Activated naive CD4-positive, alpha-beta T cell treated with anti-CD3 and anti-CD28 coated beads, Interleukin-2, amount 10 ng/mL, durations not matched to agents 7 days and 5 days (primary cell): Measurements from ENCODE around the gene WDR81.
"Not testable (repeated sequence)": the region's sequence is repeated elsewhere in the genome, so short reads cannot be mapped to it uniquely, and the experiment has no call there.

Source experiments
- CTCF ChIA-PET: fragments of 350-600 bp; sonication (Branson Sonifier 250); formaldehyde crosslinking; loops from one replicate; lab custom pipeline; 2021; ENCODE audit warnings: antibody characterized with exemption; lab: Charles Lee
- DNase-seq: peaks from one replicate; pipeline ENCODE4 v3.0.0-alpha.2; 2020
- H3K27ac Mint-ChIP-seq: one replicate; pipeline ENCODE4 v1.8.0; 2021; ENCODE audit warnings: mild to moderate bottlenecking, moderate library complexity, mixed read lengths
- H3K27me3 Mint-ChIP-seq: one replicate; pipeline ENCODE4 v1.8.0; 2021; ENCODE audit warnings: mild to moderate bottlenecking, mixed read lengths
- H3K36me3 Mint-ChIP-seq: one replicate; pipeline ENCODE4 v1.8.0; 2021; ENCODE audit warnings: mixed read lengths
- H3K4me1 Mint-ChIP-seq: one replicate; pipeline ENCODE4 v1.8.0; 2021; ENCODE audit warnings: mixed read lengths
- H3K4me3 Mint-ChIP-seq: one replicate; pipeline ENCODE4 v1.8.0; 2021; ENCODE audit warnings: mild to moderate bottlenecking, moderate library complexity, mixed read lengths
- H3K9me3 Mint-ChIP-seq: one replicate; pipeline ENCODE4 v1.8.0; 2021; ENCODE audit warnings: mixed read lengths

Gene WDR81

DNA sequence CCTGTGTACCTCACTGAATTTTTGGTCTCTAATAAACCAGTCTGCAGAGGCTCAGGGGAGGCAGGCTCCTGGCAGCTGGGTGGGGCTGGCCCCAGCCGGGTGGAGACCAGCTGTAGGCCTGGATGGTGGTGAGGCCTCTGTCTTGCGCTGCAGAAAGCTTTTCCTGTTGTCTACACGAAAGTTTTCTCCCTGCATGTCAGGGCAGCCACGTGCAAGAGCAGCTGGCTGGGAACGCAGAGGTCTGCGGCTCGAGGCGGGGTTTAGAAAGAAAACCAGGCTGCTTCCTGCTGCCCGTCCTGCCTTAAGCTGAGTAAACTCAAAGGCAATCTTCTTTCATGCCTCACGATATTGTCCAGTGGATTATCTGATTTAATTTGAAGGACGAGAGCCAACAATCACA, 39.8 kb downstream of the WDR81 start:
- CTCF ChIA-PET: interaction anchor here (0.9 to 1.3 kb wide), 2 partner anchors 10 to 43 kb away, joined by 3 to 7 read pairs; no protein-coding TSS in a partner anchor
- Mint-ChIP-seq H3K27ac (peak overlapping the region; percentile 95), H3K36me3 (peaks cover 3% of the 10 kb centered on the region)

DNA sequence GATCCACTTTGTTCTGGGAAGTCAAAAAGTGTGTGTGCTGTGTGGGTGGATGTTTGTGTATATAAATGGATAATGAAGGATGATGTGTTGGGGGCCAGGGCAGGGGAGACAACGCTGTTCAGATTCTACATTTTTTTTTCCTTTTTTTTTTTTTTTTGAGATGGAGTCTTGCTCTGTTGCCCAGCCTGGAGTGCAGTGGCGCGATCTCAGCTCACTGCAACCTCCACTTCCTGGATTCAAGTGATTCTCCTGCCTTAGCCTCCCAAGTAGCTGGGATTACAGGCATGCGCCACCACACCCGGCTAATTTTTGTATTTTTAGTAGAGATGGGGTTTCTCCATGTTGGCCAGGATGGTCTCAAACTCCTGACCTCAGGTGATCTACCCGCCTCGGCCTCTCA, 40.2 kb downstream of the WDR81 start:
- not testable (repeated sequence) for DNase-seq, H3K9me3 Mint-ChIP-seq, H3K36me3 Mint-ChIP-seq
- CTCF ChIA-PET: interaction anchor here (1.3 kb wide), 1 partner anchor 43 kb away, joined by 7 read pairs; no protein-coding TSS in a partner anchor
- H3K27me3 Mint-ChIP-seq: peaks cover 16% of the 10 kb centered on the region
- peak overlapping the region; percentile 95 for H3K27ac Mint-ChIP-seq
- H3K4me3 Mint-ChIP-seq: peak overlapping the region; percentile 51
- peaks cover 45% of the 10 kb centered on the region for H3K4me1 Mint-ChIP-seq

More for the DNA sequence above, 39.8 kb downstream of the WDR81 start:
- Mint-ChIP-seq H3K4me3 (peak overlapping the region; percentile 51), H3K9me3 (peaks cover 2% of the 10 kb centered on the region), H3K4me1 (peaks cover 41% of the 10 kb centered on the region), H3K27me3 (peaks cover 14% of the 10 kb centered on the region)
- DNase-seq: peak; percentile 85

DNA sequence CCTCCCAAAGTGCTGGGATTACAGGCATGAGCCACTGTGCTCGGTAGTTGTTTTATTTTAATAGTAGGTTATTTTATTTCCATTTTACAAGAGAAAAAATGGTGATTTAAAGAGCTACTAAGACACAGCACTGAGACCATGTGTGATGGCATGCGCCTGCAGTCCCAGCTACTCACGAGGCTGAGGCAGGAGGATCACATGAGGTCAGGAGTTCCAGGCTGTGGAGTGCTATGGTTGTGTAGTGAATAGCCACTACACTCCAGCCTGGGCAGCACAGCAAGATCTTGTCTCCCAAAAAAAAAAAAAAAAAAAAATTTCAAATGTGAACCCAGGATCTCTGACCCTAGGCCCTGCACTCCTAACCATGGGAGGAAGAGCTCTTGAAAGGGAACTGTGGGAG, 41.1 kb downstream of the WDR81 start:
- Mint-ChIP-seq H3K9me3 (peaks cover 2% of the 10 kb centered on the region), H3K4me3 (no peak overlapping the region), H3K27ac (peak overlapping the region; percentile 28), H3K27me3 (peaks cover 20% of the 10 kb centered on the region), H3K36me3 (peaks cover 3% of the 10 kb centered on the region), H3K4me1 (peaks cover 50% of the 10 kb centered on the region)
- DNase-seq: no peak
- CTCF ChIA-PET: interaction anchor here (0.7 kb wide), 1 partner anchor 49 kb away, joined by 5 read pairs; no protein-coding TSS in a partner anchor

DNA sequence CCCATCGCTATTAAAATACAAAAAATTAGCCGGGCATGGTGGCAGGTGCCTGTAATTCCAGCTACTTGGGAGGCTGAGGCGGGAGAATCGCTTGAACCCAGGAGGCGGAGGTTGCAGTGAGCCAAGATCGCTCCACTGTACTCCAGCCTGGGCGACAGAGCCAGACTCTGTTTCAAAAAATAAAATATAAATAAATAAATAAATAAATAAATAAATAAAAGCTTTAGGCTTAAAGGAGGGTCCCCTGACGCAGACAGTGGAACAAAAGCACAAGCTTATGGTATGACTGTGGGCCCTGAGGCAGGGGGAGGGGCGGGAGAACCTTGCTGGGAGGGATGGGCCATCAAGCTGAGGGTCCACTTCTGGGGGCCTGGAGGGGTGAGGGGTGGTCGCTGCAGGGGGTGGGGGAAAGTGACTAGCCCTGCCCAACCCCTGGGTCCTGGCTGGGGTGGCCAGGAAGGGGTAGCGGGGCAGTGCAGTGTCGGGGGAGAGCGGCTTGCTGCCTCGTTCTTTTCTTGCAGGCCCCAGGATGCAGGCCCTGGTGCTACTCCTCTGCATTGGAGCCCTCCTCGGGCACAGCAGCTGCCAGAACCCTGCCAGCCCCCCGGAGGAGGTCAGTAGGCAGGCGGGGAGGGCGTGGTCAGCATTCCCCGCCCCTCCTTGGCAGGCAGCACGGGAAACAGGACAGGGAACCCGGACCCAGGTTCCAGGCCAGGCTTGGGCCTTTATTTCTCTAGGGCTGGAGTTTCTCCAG, 42.1 kb downstream of the WDR81 start:
- Mint-ChIP-seq H3K4me3 (no peak overlapping the region), H3K27ac (no peak overlapping the region), H3K4me1 (peaks cover 52% of the 10 kb centered on the region), H3K27me3 (peaks cover 28% of the 10 kb centered on the region), H3K9me3 (peaks cover 2% of the 10 kb centered on the region), H3K36me3 (peaks cover 3% of the 10 kb centered on the region)
- no peak for DNase-seq
- CTCF ChIA-PET: no interaction called here

DNA sequence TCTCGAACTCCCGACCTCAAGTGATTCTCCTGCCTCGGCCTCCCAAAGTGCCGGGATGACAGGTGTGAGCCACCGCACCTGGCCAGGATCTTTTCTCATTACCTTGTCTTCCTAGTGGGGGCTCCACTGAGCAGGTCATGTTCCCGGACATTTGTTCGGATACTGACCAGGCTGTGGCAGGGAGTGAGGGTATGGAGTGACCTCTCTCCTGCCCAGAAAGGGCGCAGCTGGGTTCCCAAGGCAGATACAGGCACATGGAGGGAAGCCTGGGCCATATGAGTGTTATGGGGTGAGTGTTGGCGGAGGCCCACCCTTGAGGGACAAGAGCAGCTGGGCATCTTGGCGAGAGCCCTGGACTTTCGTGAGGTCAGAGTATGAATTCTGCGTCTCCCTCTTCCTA, 42.9 kb downstream of the WDR81 start:
- Mint-ChIP-seq H3K9me3 (peaks cover 2% of the 10 kb centered on the region), H3K36me3 (peaks cover 3% of the 10 kb centered on the region), H3K27ac (no peak overlapping the region), H3K4me1 (peaks cover 45% of the 10 kb centered on the region), H3K4me3 (no peak overlapping the region), H3K27me3 (peaks cover 28% of the 10 kb centered on the region)
- DNase-seq: no peak
- CTCF ChIA-PET: no interaction called here

DNA sequence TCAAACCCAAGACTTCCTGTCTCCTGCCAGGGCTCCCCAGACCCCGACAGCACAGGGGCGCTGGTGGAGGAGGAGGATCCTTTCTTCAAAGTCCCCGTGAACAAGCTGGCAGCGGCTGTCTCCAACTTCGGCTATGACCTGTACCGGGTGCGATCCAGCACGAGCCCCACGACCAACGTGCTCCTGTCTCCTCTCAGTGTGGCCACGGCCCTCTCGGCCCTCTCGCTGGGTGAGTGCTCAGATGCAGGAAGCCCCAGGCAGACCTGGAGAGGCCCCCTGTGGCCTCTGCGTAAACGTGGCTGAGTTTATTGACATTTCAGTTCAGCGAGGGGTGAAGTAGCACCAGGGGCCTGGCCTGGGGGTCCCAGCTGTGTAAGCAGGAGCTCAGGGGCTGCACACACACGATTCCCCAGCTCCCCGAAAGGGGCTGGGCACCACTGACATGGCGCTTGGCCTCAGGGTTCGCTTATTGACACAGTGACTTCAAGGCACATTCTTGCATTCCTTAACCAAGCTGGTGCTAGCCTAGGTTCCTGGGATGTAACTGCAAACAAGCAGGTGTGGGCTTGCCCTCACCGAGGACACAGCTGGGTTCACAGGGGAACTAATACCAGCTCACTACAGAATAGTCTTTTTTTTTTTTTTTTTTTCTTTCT, 45.4 kb downstream of the WDR81 start:
- CTCF ChIA-PET: interaction anchor here (1.7 kb wide), 1 partner anchor 49 kb away, joined by 7 read pairs; no protein-coding TSS in a partner anchor

DNA sequence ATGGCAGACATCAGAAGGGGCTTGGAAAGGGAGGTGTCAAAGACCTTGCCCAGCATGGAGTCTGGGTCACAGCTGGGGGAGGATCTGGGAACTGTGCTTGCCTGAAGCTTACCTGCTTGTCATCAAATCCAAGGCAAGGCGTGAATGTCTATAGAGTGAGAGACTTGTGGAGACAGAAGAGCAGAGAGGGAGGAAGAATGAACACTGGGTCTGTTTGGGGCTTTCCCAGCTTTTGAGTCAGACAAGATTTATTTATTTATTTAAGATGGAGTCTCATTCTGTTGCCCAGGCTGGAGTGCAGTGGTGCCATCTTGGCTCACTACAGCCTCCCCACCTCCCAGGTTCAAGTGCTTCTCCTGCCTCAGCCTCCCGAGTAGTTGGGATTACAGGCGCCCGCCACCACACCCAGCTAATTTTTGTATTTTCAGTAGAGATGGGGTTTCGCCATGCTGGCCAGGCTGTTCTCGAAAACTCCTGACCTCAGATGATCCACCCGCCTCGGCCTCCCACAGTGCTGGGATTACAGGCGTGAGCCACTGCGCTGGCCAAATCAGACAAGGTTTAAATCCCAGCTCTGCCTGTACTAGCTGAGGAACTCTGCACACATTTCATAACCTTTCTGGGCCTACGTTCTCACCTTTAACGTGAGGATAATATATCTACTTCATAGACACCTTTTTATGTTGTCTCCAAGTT, 48.6 kb downstream of the WDR81 start:
- H3K4me3 Mint-ChIP-seq, H3K36me3 Mint-ChIP-seq, H3K9me3 Mint-ChIP-seq, DNase-seq, H3K27ac Mint-ChIP-seq: not testable (repeated sequence)
- Mint-ChIP-seq H3K4me1 (peaks cover 16% of the 10 kb centered on the region), H3K27me3 (peaks cover 20% of the 10 kb centered on the region)
- CTCF ChIA-PET: interaction anchor here (0.8 to 0.9 kb wide), 2 partner anchors 51 to 52 kb away, joined by 3 to 5 read pairs; no protein-coding TSS in a partner anchor

More for the DNA sequence above, 45.4 kb downstream of the WDR81 start:
- no peak overlapping the region for H3K4me3 Mint-ChIP-seq
- H3K36me3 Mint-ChIP-seq: no peaks in the 10 kb centered on the region
- H3K4me1 Mint-ChIP-seq: peaks cover 21% of the 10 kb centered on the region
- H3K27ac Mint-ChIP-seq: no peak overlapping the region
- no peak for DNase-seq
- no peaks in the 10 kb centered on the region for H3K9me3 Mint-ChIP-seq
- peaks cover 28% of the 10 kb centered on the region for H3K27me3 Mint-ChIP-seq

DNA sequence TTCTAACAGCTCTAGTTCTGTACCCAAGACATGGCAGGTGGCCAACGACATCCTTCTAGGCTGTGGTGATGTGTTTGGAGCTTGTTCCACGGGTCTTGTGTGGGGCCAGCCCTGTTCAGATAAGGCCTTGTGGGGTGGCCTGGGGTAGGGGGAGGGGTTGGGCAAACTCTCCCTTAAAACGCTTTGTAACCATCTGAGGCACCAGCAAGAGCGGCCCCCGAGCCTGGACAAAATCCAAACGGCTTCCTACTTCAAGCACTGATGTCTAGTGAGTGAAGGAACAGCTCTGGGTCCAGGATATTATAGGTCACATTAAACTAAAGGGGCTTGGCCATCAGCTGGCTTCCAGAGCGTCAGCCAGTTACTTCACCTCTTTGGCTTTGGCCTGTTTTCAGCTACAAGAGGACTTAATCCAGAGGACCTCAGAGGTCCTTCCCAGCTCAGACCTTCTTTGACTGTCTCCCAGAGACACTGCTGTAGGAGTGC, 49.2 kb downstream of the WDR81 start:
- no peak for DNase-seq
- Mint-ChIP-seq H3K4me3 (no peak overlapping the region), H3K9me3 (no peaks in the 10 kb centered on the region), H3K36me3 (peaks cover 9% of the 10 kb centered on the region), H3K4me1 (peaks cover 16% of the 10 kb centered on the region), H3K27me3 (peaks cover 20% of the 10 kb centered on the region), H3K27ac (no peak overlapping the region)
- CTCF ChIA-PET: interaction anchor here (0.8 to 0.9 kb wide), 2 partner anchors 52 to 53 kb away, joined by 3 to 5 read pairs; no protein-coding TSS in a partner anchor

DNA sequence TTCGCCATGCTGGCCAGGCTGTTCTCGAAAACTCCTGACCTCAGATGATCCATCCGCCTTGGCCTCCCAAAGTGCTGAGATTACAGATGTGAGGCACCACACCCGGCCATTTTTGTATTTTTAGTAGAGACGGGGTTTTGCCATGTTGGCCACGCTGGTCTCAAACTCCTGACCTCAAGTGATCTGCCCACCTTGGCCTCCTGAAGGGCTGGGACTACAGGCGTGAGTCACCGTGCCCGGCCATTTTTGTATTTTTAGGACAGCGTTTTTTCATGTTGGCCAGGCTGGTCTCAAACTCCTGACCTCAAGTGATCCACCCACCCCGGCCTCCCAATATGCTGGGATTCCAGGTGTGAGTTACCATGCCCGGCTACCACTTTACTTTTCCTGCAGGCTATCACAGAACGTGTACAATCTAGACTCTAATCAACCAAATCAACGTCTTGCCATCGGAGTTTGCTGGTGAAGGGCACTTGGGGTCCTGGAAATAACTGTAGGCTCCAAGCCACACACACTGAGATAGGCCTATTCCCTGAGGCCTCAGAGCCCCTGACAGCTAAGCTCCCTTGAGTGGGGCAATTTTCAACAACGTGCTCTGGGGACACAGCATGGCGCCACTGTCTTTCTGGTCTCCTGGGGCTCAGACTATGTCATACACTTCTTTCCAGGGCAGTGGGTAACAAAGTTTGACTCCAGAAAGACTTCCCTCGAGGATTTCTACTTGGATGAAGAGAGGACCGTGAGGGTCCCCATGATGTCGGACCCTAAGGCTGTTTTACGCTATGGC, 50.1 kb downstream of the WDR81 start:
- Mint-ChIP-seq H3K36me3 (peaks cover 10% of the 10 kb centered on the region), H3K27me3 (peaks cover 17% of the 10 kb centered on the region), H3K4me1 (peaks cover 12% of the 10 kb centered on the region), H3K27ac (peak overlapping the region; percentile 38), H3K4me3 (no peak overlapping the region), H3K9me3 (no peaks in the 10 kb centered on the region)
- CTCF ChIA-PET: interaction anchor here (0.9 kb wide), 1 partner anchor 52 kb away, joined by 3 read pairs; no protein-coding TSS in a partner anchor
- no peak for DNase-seq

DNA sequence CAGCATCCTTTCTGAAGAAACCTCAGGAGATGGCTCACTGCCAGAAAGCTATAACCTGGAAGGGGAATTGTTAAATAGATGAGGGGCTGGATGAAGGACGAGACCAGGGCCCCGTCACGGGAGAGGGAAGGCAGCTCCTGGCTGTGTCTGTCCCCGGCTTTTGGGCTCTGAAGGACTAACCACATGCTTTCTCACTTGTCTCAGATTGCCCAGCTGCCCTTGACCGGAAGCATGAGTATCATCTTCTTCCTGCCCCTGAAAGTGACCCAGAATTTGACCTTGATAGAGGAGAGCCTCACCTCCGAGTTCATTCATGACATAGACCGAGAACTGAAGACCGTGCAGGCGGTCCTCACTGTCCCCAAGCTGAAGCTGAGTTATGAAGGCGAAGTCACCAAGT, 51.8 kb downstream of the WDR81 start:
- no peak overlapping the region for H3K27ac Mint-ChIP-seq
- H3K36me3 Mint-ChIP-seq: peaks cover 19% of the 10 kb centered on the region
- peaks cover under 1% of the 10 kb centered on the region for H3K27me3 Mint-ChIP-seq

DNA sequence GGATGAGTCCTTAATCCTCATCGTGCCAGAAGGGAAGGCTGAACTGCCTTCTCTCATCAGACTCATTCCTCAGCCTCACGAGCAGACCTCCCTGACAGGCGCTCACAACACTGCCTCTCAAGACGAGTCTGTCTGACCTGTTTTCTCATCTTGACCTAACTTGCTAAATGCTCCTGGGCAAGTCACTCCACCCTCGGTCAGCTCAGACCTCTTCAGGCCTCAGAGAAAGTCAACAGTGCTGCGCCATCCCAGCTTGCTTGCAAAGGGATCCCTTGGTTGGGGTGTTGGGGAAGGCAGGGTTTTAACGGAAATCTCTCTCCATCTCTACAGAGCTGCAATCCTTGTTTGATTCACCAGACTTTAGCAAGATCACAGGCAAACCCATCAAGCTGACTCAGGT, 52.4 kb downstream of the WDR81 start:
- Mint-ChIP-seq H3K4me1 (no peaks in the 10 kb centered on the region), H3K9me3 (no peaks in the 10 kb centered on the region), H3K4me3 (no peak overlapping the region), H3K27ac (no peak overlapping the region), H3K27me3 (no peaks in the 10 kb centered on the region), H3K36me3 (peaks cover 23% of the 10 kb centered on the region)
- DNase-seq: no peak
- CTCF ChIA-PET: interaction anchor here (1.5 kb wide), 1 partner anchor 107 kb away, joined by 3 read pairs; no protein-coding TSS in a partner anchor

More for the DNA sequence above, 51.8 kb downstream of the WDR81 start:
- Mint-ChIP-seq H3K4me1 (peaks cover 2% of the 10 kb centered on the region), H3K9me3 (no peaks in the 10 kb centered on the region), H3K4me3 (no peak overlapping the region)
- no peak for DNase-seq
- CTCF ChIA-PET: no interaction called here

DNA sequence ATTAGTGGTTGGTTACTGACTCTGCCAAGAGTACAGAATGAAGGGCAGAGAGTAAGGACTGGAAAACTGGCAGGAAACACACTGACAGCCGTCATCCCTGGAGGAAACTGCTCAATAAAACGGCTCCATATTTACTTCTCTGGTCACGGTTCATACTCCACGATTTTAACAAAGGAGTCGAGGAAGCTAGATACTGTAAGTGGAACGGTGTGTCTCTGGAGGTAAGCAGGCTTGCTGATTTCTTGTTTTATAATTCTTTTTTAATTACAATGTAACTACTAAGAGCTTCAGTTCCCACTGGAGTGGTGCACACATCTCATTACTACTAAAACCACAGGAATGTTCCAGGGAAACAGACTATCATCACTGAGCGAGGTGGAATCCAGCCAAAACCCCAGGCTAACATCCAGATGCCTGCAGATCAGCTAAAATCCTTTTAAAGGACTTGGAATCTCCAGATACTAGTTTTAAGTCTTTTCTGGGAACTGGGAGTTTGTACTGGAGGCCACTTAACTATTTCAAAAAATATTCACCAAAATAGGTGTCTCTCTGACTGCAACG, 55.1 kb downstream of the WDR81 start:
- CTCF ChIA-PET: interaction anchor here (1.2 kb wide), 1 partner anchor 10 kb away, joined by 3 read pairs; no protein-coding TSS in a partner anchor
- Mint-ChIP-seq H3K27me3 (no peaks in the 10 kb centered on the region), H3K27ac (peak overlapping the region; percentile 24), H3K4me1 (peaks cover 14% of the 10 kb centered on the region), H3K4me3 (no peak overlapping the region), H3K36me3 (peaks cover 41% of the 10 kb centered on the region), H3K9me3 (no peaks in the 10 kb centered on the region)
- DNase-seq: no peak

DNA sequence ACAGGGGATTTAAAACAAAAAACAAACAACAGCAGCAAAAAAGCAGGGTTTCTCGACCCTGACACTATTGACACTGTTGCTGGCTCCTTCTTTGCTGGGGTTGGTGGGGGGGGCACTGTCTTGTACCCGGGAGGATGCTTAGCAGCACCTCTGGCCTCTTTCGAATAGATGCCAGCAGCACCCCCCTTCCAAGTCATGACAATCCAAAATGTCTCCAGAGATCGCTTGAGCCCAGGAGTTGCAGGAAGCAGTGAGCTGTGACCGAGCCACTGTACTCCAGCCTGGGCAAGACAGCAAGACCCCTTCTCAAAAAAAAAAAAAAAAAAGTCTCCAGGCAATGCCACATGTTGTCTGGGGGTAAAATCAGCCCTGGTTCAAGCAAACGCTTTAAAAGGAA, 57.7 kb downstream of the WDR81 start:
- no peaks in the 10 kb centered on the region for H3K27me3 Mint-ChIP-seq
- no peak for DNase-seq
- CTCF ChIA-PET: interaction anchor here (1.2 to 3.7 kb wide), 2 partner anchors 19 to 60 kb away, joined by 3 to 30 read pairs; no protein-coding TSS in a partner anchor
- peak overlapping the region; percentile 69 for H3K27ac Mint-ChIP-seq
- peaks cover 14% of the 10 kb centered on the region for H3K4me1 Mint-ChIP-seq
- no peak overlapping the region for H3K4me3 Mint-ChIP-seq
- H3K9me3 Mint-ChIP-seq: no peaks in the 10 kb centered on the region
- peaks cover 45% of the 10 kb centered on the region for H3K36me3 Mint-ChIP-seq
